ENCODE results near the gene RASSF3.

GRCh38 chr12:64639466-64639865 lies 29.2 kb downstream of the RASSF3 start:
- TF ChIP-seq CTCF (IDR thresholded peaks at IDR 0.05; ENCODE audit: low read depth, low read length) (no peak), EZH2phosphoT487 (IDR thresholded peaks at IDR 0.05; ENCODE audit: low read depth) (no peak)

Data from OCI-LY3 (cell line).